BLaER1 treated with 17β-estradiol and CSF1 and Interleukin-3, amounts not matched to agents 10 nM and 100 nM (cell line): Measurements from ENCODE around the gene CIZ1.

ENCODE experiments used
- H3K27ac ChIP-seq, 11 experiments: shearing (Covaris generic); formaldehyde crosslinking; 2 replicates each; pipeline ENCODE4 v1.8.1; 2022
- H3K27me3 ChIP-seq, 11 experiments: shearing (Covaris generic); formaldehyde crosslinking; 2 replicates each; pipeline ENCODE4 v1.8.1; 2022
- H3K36me3 ChIP-seq, 11 experiments: shearing (Covaris generic); formaldehyde crosslinking; 2 replicates each; pipeline ENCODE4 v1.8.1; 2022
- H3K4me1 ChIP-seq, 10 experiments: shearing (Covaris generic); formaldehyde crosslinking; 2 replicates each; pipeline ENCODE4 v1.8.1; 2022
- H3K4me2 ChIP-seq, 11 experiments: shearing (Covaris generic); formaldehyde crosslinking; 2 replicates each; pipeline ENCODE4 v1.8.1; 2022
- H3K4me3 ChIP-seq, 10 experiments: shearing (Covaris generic); formaldehyde crosslinking; 2 replicates each; pipeline ENCODE4 v1.8.1; 2022
- H3K9ac ChIP-seq, 11 experiments: shearing (Covaris generic); formaldehyde crosslinking; 2 replicates each; pipeline ENCODE4 v1.8.1; 2022
- H3K9me3 ChIP-seq, 11 experiments: shearing (Covaris generic); formaldehyde crosslinking; replicated peaks in 1 of 11; 2 replicates each; pipeline ENCODE4 v1.8.1; 2022
- H4K20me1 ChIP-seq, 11 experiments: shearing (Covaris generic); formaldehyde crosslinking; 2 replicates each; pipeline ENCODE4 v1.8.1; 2022
- Cebpa-rat ChIP-seq, 11 experiments: shearing (Covaris generic); IDR thresholded peaks; 2 replicates each; pipeline ENCODE4 v1.8.1; 2022

CIZ1 gene

DNA sequence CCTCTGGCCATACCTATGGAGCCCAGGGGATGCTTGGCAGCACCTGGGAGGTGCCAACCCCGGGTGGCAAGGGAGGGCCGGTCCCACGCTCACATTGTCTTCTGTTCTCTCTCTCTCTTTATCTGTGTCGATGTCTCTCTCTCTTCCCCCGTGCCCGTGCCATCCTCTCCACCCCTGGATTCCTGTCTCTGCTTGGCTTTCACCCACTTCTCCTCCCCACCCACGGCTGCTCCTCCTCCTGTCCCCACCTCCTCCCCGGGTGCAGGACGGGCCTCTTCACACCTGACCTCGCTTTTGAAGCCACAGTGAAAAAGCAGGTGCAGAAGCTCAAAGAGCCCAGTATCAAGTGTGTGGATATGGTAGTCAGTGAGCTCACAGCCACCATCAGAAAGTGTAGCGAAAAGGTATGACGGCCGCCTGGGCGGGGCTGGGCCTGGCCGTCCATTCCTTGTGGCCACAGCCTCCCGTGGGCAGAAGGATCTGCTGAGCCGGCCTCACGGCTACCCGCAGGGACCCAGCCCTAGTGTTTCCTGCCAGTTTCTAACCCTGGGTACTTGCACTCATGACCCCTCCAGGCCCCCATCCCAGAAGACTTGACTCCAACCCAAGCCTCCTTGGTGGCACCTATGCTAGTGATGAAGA lies 34.5 kb upstream of the CIZ1 start:
- no peak overlapping the region for H3K27ac ChIP-seq
- peaks cover 0 to 8% (median 0%) of the 10 kb centered on the region in 10 experiments; a peak in 6 of 20 replicates for H3K4me1 ChIP-seq
- no peak for TF ChIP-seq Cebpa-rat (IDR thresholded peaks at IDR 0.05)
- H4K20me1 ChIP-seq = no peaks in the 10 kb centered on the region; a peak in 1 of 22 replicates
- no peaks in the 10 kb centered on the region for H3K27me3 ChIP-seq
- no peaks in the 10 kb centered on the region for H3K9me3 ChIP-seq
- H3K9ac ChIP-seq = no peak overlapping the region
- peak overlapping the region in 3 of 11 experiments; percentile 18 to 25 (median 21); a peak in 2 of 22 replicates for H3K4me2 ChIP-seq
- no peak overlapping the region for H3K4me3 ChIP-seq
- peaks cover 0 to 5% (median 0%) of the 10 kb centered on the region in 11 experiments; a peak in 2 of 22 replicates for H3K36me3 ChIP-seq

DNA sequence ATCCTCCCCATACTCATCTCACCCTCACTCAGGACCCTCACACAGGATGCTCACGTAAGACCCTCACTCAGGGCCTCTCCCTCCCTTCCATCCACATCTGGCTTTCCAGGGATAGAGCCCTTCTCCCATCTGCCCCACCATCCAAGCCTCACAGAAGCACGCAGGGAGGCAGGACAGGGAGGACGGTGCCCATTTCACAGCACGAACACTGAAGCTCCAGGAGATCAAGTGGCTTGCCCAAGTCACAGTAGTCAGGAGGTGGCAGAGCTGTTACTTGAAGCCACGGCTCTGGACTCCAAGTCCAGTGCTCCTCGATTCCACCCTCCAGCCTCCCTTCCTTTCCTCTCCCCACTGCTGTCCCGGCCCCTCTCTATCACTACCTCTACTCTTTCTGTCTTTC lies 33.5 kb upstream of the CIZ1 start:
- H3K27ac ChIP-seq = no peak overlapping the region
- peaks cover 0 to 5% (median 0%) of the 10 kb centered on the region in 11 experiments; a peak in 2 of 22 replicates for H3K36me3 ChIP-seq
- TF ChIP-seq Cebpa-rat (IDR thresholded peaks at IDR 0.05) = no peak
- H3K9me3 ChIP-seq = no peaks in the 10 kb centered on the region
- peaks cover 0 to 8% (median 0%) of the 10 kb centered on the region in 10 experiments; a peak in 6 of 20 replicates for H3K4me1 ChIP-seq
- H3K27me3 ChIP-seq = no peaks in the 10 kb centered on the region
- no peak overlapping the region for H3K9ac ChIP-seq
- H4K20me1 ChIP-seq = peaks cover 0 to 2% (median 0%) of the 10 kb centered on the region in 11 experiments; a peak in 2 of 22 replicates
- no peak overlapping the region for H3K4me3 ChIP-seq
- no peak overlapping the region for H3K4me2 ChIP-seq

DNA sequence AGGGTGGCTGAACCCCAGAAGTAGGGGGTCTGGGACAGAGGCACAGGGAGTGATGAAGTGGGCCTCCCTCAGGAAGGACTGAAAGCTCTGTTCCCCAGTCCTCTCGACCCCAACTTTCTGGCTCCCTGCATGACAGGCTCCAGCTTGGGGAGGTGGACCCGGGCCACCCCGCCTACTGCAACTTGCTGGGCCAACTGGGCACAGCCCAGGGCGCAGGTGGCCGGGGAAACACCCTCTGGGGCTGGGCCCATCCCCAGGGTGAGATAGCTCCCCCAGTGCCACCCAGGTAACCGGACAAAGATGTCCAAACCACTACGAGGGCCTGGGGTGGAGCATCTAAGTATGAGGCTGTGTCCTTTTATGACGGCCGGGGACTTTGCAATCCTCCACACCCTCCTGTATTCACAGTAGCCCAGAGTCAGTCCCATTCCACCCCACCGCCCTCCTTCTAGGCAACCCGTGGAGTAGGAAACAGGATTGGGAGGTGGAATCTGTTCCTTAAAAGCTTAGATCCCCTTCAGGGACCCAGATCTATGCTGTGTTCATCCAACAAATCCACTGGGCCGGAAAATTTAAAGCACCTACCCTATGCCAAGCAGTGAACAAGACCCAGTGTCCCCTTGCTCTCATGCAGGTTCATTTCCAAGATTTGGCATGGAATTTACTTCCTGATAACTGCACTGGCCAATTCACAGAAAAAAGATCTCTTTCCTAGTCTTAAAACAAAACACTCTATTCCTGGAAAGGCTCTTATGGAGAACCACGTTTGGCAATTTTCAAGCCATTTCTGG lies 31.7 kb upstream of the CIZ1 start:
- Histone ChIP-seq H3K9ac (no peak overlapping the region), H3K27ac (no peak overlapping the region), H3K4me1 (peaks cover 12 to 21% (median 14%) of the 10 kb centered on the region in 10 experiments), H4K20me1 (peaks cover 0 to 11% (median 0%) of the 10 kb centered on the region in 11 experiments; a peak in 2 of 22 replicates), H3K9me3 (no peaks in the 10 kb centered on the region), H3K27me3 (no peaks in the 10 kb centered on the region), H3K4me2 (no peak overlapping the region), H3K4me3 (no peak overlapping the region), H3K36me3 (peaks cover 0 to 5% (median 0%) of the 10 kb centered on the region in 11 experiments; a peak in 2 of 22 replicates)
- no peak for TF ChIP-seq Cebpa-rat (IDR thresholded peaks at IDR 0.05)

DNA sequence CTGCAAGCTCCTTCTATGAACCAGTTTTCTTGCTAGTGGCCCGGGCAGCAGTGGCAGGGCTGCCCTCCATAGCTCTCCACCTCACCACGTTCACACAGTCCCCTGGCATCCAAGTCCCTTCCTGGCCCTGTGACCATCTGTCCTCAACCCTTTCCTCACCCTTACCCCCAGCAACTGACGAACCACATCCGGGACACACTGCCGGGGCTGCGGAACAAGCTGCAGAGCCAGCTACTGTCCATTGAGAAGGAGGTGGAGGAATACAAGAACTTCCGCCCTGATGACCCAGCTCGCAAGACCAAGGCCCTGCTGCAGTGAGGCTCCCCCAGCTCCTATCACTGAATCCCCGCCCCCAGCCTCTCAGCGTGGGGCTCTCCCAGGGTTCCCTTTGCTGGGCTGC lies 30.7 kb upstream of the CIZ1 start:
- no peaks in the 10 kb centered on the region for H3K9me3 ChIP-seq
- no peak overlapping the region for H3K9ac ChIP-seq
- H3K4me2 ChIP-seq = no peak overlapping the region
- H4K20me1 ChIP-seq = peaks cover 0 to 11% (median 0%) of the 10 kb centered on the region in 11 experiments; a peak in 2 of 22 replicates
- no peaks in the 10 kb centered on the region for H3K27me3 ChIP-seq
- peaks cover 0 to 5% (median 0%) of the 10 kb centered on the region in 11 experiments; a peak in 2 of 22 replicates for H3K36me3 ChIP-seq
- H3K4me1 ChIP-seq = peaks cover 18 to 32% (median 24%) of the 10 kb centered on the region in 10 experiments
- H3K4me3 ChIP-seq = no peak overlapping the region
- TF ChIP-seq Cebpa-rat (IDR thresholded peaks at IDR 0.05) = no peak
- no peak overlapping the region for H3K27ac ChIP-seq

DNA sequence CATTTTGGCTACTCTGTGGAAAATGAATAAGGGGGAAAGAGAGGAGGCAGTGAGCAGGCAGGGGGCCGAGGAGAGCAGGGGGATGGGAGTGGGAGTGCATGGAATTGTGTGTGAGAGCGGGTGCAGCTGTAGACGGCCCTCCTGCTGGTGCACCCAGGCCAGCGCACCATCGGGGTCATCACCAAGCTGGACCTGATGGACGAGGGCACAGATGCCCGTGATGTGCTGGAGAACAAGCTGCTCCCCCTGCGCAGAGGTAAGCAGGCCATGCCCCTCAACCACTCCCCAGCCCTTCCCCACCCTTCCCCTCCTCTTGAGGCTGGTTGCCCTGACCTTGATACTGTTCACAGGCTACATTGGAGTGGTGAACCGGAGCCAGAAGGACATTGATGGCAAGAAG lies 28.5 kb upstream of the CIZ1 start:
- H3K4me2 ChIP-seq = no peak overlapping the region
- H3K9me3 ChIP-seq = no peaks in the 10 kb centered on the region
- peaks cover 0 to 5% (median 0%) of the 10 kb centered on the region in 11 experiments; a peak in 2 of 22 replicates for H3K36me3 ChIP-seq
- no peak overlapping the region for H3K27ac ChIP-seq
- H3K4me1 ChIP-seq = peaks cover 25 to 43% (median 34%) of the 10 kb centered on the region in 10 experiments
- H3K27me3 ChIP-seq = no peaks in the 10 kb centered on the region
- no peak overlapping the region for H3K9ac ChIP-seq
- H4K20me1 ChIP-seq = peaks cover 0 to 11% (median 0%) of the 10 kb centered on the region in 11 experiments; a peak in 2 of 22 replicates
- no peak overlapping the region for H3K4me3 ChIP-seq
- TF ChIP-seq Cebpa-rat (IDR thresholded peaks at IDR 0.05) = no peak

DNA sequence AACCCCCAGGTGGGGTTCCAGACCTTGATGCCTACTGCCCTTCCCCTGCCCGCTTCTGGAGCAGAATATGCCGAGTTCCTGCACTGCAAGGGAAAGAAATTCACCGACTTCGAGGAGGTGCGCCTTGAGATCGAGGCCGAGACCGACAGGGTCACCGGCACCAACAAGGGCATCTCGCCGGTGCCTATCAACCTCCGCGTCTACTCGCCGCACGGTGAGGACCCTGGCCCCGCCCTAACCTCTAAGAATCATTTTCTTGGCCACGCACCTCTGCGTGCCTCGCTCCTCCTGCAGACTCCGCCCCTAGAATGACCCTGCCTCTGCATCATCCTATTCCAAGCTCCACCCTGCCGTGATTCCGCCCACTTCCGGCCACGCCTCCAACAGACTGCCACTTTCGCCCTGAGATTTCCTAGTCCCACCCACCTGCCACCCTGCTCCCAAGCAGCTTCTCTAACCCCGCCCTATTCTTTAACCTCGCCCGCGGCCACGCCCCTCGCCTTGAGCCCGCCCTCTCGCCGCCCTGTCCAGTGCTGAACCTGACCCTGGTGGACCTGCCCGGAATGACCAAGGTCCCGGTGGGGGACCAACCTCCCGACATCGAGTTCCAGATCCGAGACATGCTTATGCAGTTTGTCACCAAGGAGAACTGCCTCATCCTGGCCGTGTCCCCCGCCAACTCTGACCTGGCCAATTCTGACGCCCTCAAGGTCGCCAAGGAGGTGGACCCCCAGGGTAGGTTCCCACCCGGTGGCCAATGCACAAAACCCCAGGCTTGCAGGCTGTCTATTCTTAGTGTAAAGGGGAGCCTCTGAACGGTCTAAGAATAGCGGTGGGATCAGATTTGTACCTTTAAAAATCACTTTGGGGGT lies 27.4 kb upstream of the CIZ1 start:
- H3K4me3 ChIP-seq = peak overlapping the region; percentile 40 to 69 (median 50)
- peak overlapping the region in 7 of 11 experiments; percentile 16 to 54 (median 35); a peak in 13 of 22 replicates for H3K27ac ChIP-seq
- H3K4me2 ChIP-seq = peak overlapping the region; percentile 70 to 94 (median 88)
- H3K9ac ChIP-seq = peak overlapping the region in 10 of 11 experiments; percentile 2 to 62 (median 49); a peak in 14 of 22 replicates
- H3K27me3 ChIP-seq = no peaks in the 10 kb centered on the region
- no peaks in the 10 kb centered on the region for H3K9me3 ChIP-seq
- peaks cover 34 to 54% (median 44%) of the 10 kb centered on the region in 10 experiments for H3K4me1 ChIP-seq
- peaks cover 0 to 11% (median 0%) of the 10 kb centered on the region in 11 experiments; a peak in 1 of 22 replicates for H4K20me1 ChIP-seq
- H3K36me3 ChIP-seq = peaks cover 0 to 5% (median 0%) of the 10 kb centered on the region in 11 experiments; a peak in 2 of 22 replicates
- TF ChIP-seq Cebpa-rat (IDR thresholded peaks at IDR 0.05) = no peak

DNA sequence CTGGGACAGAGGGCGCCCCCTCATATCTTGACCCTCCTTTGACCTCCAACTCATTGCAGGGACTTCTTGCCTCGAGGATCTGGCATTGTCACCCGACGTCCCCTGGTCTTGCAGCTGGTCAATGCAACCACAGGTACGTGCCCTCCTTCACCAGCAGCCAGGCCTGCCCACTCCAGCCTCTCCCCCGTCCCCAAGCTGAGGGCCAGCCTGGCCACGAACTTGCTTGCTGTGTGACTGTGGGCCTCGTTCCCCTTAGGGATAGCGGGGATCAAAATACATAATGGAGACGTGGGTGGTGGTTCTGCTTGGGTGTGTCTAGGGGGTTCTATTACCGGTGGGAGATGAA lies 26.8 kb upstream of the CIZ1 start:
- Histone ChIP-seq H4K20me1 (peaks cover 0 to 11% (median 0%) of the 10 kb centered on the region in 11 experiments; a peak in 1 of 22 replicates), H3K4me1 (peaks cover 38 to 58% (median 48%) of the 10 kb centered on the region in 10 experiments), H3K27me3 (no peaks in the 10 kb centered on the region), H3K4me3 (peak overlapping the region; percentile 40 to 69 (median 50)), H3K9ac (peak overlapping the region in 10 of 11 experiments; percentile 2 to 62 (median 49); a peak in 14 of 22 replicates), H3K9me3 (no peaks in the 10 kb centered on the region), H3K27ac (peak overlapping the region in 7 of 11 experiments; percentile 16 to 54 (median 35); a peak in 13 of 22 replicates), H3K4me2 (peak overlapping the region; percentile 70 to 94 (median 88)), H3K36me3 (peaks cover 0 to 5% (median 0%) of the 10 kb centered on the region in 11 experiments; a peak in 2 of 22 replicates)
- no peak for TF ChIP-seq Cebpa-rat (IDR thresholded peaks at IDR 0.05)
